Measurements from ENCODE around the gene PHACTR1. TPM values are rescaled to one million over a fixed set of nuclear protein-coding genes. Genes with fewer than 3 reads are reported as not detected.

PHACTR1 gene
- polyA plus RNA-seq, 3 donors = 6.1 to 26.9 (median 7.6) TPM

DNA sequence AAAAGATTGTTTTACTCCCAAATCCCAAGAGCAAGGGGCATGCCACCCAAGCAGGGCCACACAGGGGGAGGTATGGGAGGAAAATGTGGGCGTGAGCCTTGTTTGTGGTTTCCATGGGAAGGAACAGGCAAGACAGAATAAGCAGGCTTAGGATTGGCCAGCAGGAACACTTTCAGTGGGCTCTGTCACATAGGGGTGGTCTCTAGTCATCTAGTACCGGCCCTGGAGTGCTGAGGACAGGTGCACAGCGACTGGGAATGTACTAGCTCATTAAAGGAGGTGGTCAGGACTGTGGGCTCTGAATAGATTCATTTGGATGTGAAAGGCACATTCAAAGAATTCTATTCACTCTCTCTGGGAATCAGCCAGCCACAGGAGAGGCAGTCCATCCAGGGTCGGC is 436.2 kb downstream of the PHACTR1 start:
- intact Hi-C loops (cut with micrococcal nuclease) = no loop called here
- H3K79me2 ChIP-seq (ENCODE audit: insufficient read depth, low read length) = no peaks in the 10 kb centered on the region
- no peak for DNase-seq

DNA sequence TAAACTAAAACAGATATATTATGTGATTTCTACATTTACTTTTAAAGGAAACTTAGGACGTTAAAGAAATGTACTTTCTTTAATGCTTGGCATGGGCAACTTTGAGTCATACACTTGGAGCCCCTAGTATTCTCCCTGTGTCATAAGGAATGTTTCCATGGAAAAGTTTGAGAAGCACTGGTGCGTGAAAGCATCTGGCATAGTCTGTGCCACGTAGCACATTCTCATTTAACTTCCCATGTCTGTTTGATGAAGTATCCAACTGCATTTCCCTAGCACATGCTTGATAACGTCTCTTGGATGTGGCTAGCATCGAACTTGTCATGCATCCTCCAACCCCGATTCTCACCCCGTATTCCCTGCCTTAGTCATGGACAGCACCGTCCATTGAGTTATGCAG is 439.8 kb downstream of the PHACTR1 start:
- Histone ChIP-seq H3K79me2 (ENCODE audit: insufficient read depth, low read length) (no peaks in the 10 kb centered on the region), H3K9ac (ENCODE audit: insufficient read depth, low read length, poor library complexity, severe bottlenecking) (no peak overlapping the region), H4K20me1 (ENCODE audit: insufficient read depth, low read length) (no peaks in the 10 kb centered on the region), H3K4me1 (ENCODE audit: control insufficient read depth in 1 of 2, insufficient read depth in 2 of 2, low read length in 2 of 2) (peaks cover 13 to 14% of the 10 kb centered on the region in 2 donors), H3K27ac (ENCODE audit: low read depth in 1 of 2, low read length in 2 of 2) (no peak overlapping the region), H3K9me3 (replicated peaks in 1 of 2; ENCODE audit: control insufficient read depth in 1 of 2, insufficient read depth in 1 of 2, low read length in 2 of 2) (no peaks in the 10 kb centered on the region), H2AFZ (ENCODE audit: insufficient read depth, low read depth, low read length, poor library complexity, severe bottlenecking) (no peak overlapping the region), H3K4me2 (replicated peaks; ENCODE audit: extremely low read depth, low read length, poor library complexity, severe bottlenecking) (no peak overlapping the region), H3K27me3 (ENCODE audit: control insufficient read depth in 2 of 2, insufficient read depth in 2 of 2, low read length in 2 of 2) (no peaks in the 10 kb centered on the region), H3K36me3 (replicated peaks in 1 of 2; ENCODE audit: control insufficient read depth in 1 of 2, insufficient read depth in 2 of 2, low read length in 2 of 2) (no peaks in the 10 kb centered on the region), H3K4me3 (replicated peaks in 1 of 3; ENCODE audit: low read depth in 2 of 3, low read length in 3 of 3) (no peak overlapping the region)
- no peaks in the 10 kb centered on the region for H3K9me3 Mint-ChIP-seq
- H3K4me3 Mint-ChIP-seq = no peak overlapping the region
- H3K27me3 Mint-ChIP-seq (ENCODE audit: low read depth in 3 of 3) = peaks cover 0 to 8% (median 5%) of the 10 kb centered on the region in 3 donors
- H3K36me3 Mint-ChIP-seq = no peaks in the 10 kb centered on the region
- H3K27ac Mint-ChIP-seq = no peak overlapping the region
- intact Hi-C loops (cut with micrococcal nuclease) = no loop called here
- H3K4me1 Mint-ChIP-seq = peaks cover 22% of the 10 kb centered on the region
- DNase-seq = no peak
- TF ChIP-seq, protein P1, sequence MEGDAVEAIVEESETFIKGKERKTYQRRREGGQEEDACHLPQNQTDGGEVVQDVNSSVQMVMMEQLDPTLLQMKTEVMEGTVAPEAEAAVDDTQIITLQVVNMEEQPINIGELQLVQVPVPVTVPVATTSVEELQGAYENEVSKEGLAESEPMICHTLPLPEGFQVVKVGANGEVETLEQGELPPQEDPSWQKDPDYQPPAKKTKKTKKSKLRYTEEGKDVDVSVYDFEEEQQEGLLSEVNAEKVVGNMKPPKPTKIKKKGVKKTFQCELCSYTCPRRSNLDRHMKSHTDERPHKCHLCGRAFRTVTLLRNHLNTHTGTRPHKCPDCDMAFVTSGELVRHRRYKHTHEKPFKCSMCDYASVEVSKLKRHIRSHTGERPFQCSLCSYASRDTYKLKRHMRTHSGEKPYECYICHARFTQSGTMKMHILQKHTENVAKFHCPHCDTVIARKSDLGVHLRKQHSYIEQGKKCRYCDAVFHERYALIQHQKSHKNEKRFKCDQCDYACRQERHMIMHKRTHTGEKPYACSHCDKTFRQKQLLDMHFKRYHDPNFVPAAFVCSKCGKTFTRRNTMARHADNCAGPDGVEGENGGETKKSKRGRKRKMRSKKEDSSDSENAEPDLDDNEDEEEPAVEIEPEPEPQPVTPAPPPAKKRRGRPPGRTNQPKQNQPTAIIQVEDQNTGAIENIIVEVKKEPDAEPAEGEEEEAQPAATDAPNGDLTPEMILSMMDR (IDR thresholded peaks at IDR 0.05) = no peak
- WGBS (ENCODE audit: insufficient coverage) = 97% methylated on average over 7 of the region's 8 CpGs

More for the DNA sequence above, 436.2 kb downstream of the PHACTR1 start:
- H3K27ac ChIP-seq (ENCODE audit: low read depth in 1 of 2, low read length in 2 of 2) = no peak overlapping the region
- H3K9me3 Mint-ChIP-seq = no peaks in the 10 kb centered on the region
- no peaks in the 10 kb centered on the region for H3K9me3 ChIP-seq (replicated peaks in 1 of 2; ENCODE audit: control insufficient read depth in 1 of 2, insufficient read depth in 1 of 2, low read length in 2 of 2)
- no peak overlapping the region for H3K9ac ChIP-seq (ENCODE audit: insufficient read depth, low read length, poor library complexity, severe bottlenecking)
- 70% methylated on average over 2 of the region's 4 CpGs for WGBS (ENCODE audit: insufficient coverage)
- H3K27me3 ChIP-seq (ENCODE audit: control insufficient read depth in 2 of 2, insufficient read depth in 2 of 2, low read length in 2 of 2) = no peaks in the 10 kb centered on the region
- peaks cover 6% of the 10 kb centered on the region for H3K4me1 Mint-ChIP-seq
- H3K4me3 ChIP-seq (replicated peaks in 1 of 3; ENCODE audit: low read depth in 2 of 3, low read length in 3 of 3) = no peak overlapping the region
- H3K27ac Mint-ChIP-seq = no peak overlapping the region
- H3K27me3 Mint-ChIP-seq (ENCODE audit: low read depth in 3 of 3) = peaks cover 0 to 4% (median 2%) of the 10 kb centered on the region in 3 donors
- no peaks in the 10 kb centered on the region for H4K20me1 ChIP-seq (ENCODE audit: insufficient read depth, low read length)
- TF ChIP-seq, protein P1 (IDR thresholded peaks at IDR 0.05) = no peak
- no peak overlapping the region for H3K4me2 ChIP-seq (replicated peaks; ENCODE audit: extremely low read depth, low read length, poor library complexity, severe bottlenecking)
- no peak overlapping the region for H3K4me3 Mint-ChIP-seq
- peaks cover 0 to 3% of the 10 kb centered on the region in 2 donors for H3K4me1 ChIP-seq (ENCODE audit: control insufficient read depth in 1 of 2, insufficient read depth in 2 of 2, low read length in 2 of 2)
- no peaks in the 10 kb centered on the region for H3K36me3 Mint-ChIP-seq
- H2AFZ ChIP-seq (ENCODE audit: insufficient read depth, low read depth, low read length, poor library complexity, severe bottlenecking) = no peak overlapping the region
- H3K36me3 ChIP-seq (replicated peaks in 1 of 2; ENCODE audit: control insufficient read depth in 1 of 2, insufficient read depth in 2 of 2, low read length in 2 of 2) = no peaks in the 10 kb centered on the region

Data from CD14-positive monocyte (primary cell).